ENCODE measurements around the gene ADAMTS6.

Gene ADAMTS6

DNA sequence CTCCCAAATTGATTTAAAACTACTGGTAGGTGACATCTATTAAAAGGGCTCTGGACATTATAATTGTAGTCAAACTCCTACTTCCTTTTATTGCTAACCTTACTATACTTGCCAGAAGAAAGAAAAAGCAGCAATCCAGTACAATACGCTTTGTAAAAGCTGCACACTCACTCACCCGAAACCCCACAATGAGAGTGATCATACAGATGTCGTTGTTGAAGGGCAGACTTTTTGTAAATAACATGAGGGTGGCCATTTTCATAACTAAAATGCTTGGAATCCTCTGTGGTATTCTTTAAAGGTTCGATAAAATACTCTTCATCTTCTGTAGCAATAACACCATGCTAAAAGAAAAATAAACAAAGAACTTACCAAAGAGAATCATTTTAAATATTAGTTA, 21.7 kb downstream of the ADAMTS6 start:
- TF ChIP-seq NFIC (IDR thresholded peaks at IDR 0.05): no peak
- TF ChIP-seq, protein P1, sequence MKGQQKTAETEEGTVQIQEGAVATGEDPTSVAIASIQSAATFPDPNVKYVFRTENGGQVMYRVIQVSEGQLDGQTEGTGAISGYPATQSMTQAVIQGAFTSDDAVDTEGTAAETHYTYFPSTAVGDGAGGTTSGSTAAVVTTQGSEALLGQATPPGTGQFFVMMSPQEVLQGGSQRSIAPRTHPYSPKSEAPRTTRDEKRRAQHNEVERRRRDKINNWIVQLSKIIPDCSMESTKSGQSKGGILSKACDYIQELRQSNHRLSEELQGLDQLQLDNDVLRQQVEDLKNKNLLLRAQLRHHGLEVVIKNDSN (IDR thresholded peaks at IDR 0.05): no peak
- no peak for TF ChIP-seq YY1 (IDR thresholded peaks at IDR 0.05; ENCODE audit: low read depth)
- TF ChIP-seq CEBPB (IDR thresholded peaks at IDR 0.05): no peak
- no peak for TF ChIP-seq FOXM1 (IDR thresholded peaks at IDR 0.05; ENCODE audit: borderline replicate concordance, low read depth)
- no peak for TF ChIP-seq RAD21 (IDR thresholded peaks at IDR 0.05; ENCODE audit: low read depth)
- TF ChIP-seq TCF12 (IDR thresholded peaks at IDR 0.05; ENCODE audit: low read depth): no peak
- TF ChIP-seq TAF1 (IDR thresholded peaks at IDR 0.05; ENCODE audit: low read depth): no peak
- TF ChIP-seq EP300 (IDR thresholded peaks at IDR 0.05; ENCODE audit: borderline replicate concordance): no peak
- TF ChIP-seq, protein P2, sequence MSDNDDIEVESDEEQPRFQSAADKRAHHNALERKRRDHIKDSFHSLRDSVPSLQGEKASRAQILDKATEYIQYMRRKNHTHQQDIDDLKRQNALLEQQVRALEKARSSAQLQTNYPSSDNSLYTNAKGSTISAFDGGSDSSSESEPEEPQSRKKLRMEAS (IDR thresholded peaks at IDR 0.05): no peak
- TF ChIP-seq EGR1 (IDR thresholded peaks at IDR 0.05): no peak
- TF ChIP-seq CREB1 (IDR thresholded peaks at IDR 0.05; ENCODE audit: low read depth): no peak
- TF ChIP-seq, protein P3, sequence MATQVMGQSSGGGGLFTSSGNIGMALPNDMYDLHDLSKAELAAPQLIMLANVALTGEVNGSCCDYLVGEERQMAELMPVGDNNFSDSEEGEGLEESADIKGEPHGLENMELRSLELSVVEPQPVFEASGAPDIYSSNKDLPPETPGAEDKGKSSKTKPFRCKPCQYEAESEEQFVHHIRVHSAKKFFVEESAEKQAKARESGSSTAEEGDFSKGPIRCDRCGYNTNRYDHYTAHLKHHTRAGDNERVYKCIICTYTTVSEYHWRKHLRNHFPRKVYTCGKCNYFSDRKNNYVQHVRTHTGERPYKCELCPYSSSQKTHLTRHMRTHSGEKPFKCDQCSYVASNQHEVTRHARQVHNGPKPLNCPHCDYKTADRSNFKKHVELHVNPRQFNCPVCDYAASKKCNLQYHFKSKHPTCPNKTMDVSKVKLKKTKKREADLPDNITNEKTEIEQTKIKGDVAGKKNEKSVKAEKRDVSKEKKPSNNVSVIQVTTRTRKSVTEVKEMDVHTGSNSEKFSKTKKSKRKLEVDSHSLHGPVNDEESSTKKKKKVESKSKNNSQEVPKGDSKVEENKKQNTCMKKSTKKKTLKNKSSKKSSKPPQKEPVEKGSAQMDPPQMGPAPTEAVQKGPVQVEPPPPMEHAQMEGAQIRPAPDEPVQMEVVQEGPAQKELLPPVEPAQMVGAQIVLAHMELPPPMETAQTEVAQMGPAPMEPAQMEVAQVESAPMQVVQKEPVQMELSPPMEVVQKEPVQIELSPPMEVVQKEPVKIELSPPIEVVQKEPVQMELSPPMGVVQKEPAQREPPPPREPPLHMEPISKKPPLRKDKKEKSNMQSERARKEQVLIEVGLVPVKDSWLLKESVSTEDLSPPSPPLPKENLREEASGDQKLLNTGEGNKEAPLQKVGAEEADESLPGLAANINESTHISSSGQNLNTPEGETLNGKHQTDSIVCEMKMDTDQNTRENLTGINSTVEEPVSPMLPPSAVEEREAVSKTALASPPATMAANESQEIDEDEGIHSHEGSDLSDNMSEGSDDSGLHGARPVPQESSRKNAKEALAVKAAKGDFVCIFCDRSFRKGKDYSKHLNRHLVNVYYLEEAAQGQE (IDR thresholded peaks at IDR 0.05; ENCODE audit: low read depth): no peak
- no peak for TF ChIP-seq TEAD4 (IDR thresholded peaks at IDR 0.05)
- no peak for TF ChIP-seq ZBTB7A (IDR thresholded peaks at IDR 0.05; ENCODE audit: low read depth)

DNA sequence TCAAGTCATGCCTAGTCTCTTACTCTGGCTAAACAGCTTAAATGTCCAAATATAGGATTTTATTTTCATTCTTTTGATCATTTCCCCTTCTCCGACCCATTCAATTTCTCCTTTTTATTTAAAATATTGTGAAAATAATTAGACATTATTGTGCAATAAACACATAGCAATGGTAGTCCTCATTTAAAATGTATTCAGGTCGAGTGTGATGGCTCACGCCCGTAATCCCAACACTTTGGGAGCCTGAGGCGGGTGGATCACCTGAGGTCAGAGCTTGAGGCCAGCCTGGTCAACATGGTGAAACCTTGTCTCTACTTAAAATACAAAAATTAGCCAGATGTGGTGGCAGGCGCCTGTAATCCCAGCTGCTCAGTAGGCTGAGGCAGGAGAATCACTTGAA, 26.7 kb downstream of the ADAMTS6 start:
- no peak for TF ChIP-seq TAF1 (IDR thresholded peaks at IDR 0.05; ENCODE audit: low read depth)
- no peak for TF ChIP-seq EP300 (IDR thresholded peaks at IDR 0.05; ENCODE audit: borderline replicate concordance)
- TF ChIP-seq CEBPB (IDR thresholded peaks at IDR 0.05): no peak
- TF ChIP-seq, protein P2 (IDR thresholded peaks at IDR 0.05): no peak
- TF ChIP-seq YY1 (IDR thresholded peaks at IDR 0.05; ENCODE audit: low read depth): no peak
- TF ChIP-seq TCF12 (IDR thresholded peaks at IDR 0.05; ENCODE audit: low read depth): no peak
- TF ChIP-seq NFIC (IDR thresholded peaks at IDR 0.05): no peak

DNA sequence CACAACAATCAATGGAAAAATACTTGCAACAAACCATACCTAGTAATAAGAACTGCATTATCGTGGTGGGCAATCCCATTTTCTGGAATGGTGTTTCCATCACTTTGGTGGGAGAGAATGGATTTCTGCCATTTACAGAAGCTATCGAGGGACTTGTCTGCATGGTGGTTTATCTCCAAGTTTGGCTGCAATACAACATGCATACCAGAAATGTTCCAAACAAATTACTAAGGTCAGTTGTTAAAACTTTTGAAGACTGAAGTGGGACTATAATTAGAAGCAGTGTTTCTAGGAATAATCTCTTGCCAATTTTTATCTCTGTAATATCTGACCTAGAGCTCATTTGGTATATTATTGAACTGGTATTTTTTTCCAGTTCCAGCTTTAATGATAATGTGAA, 30.3 kb downstream of the ADAMTS6 start:
- TF ChIP-seq CEBPB (IDR thresholded peaks at IDR 0.05): no peak
- no peak for TF ChIP-seq TEAD4 (IDR thresholded peaks at IDR 0.05)

DNA sequence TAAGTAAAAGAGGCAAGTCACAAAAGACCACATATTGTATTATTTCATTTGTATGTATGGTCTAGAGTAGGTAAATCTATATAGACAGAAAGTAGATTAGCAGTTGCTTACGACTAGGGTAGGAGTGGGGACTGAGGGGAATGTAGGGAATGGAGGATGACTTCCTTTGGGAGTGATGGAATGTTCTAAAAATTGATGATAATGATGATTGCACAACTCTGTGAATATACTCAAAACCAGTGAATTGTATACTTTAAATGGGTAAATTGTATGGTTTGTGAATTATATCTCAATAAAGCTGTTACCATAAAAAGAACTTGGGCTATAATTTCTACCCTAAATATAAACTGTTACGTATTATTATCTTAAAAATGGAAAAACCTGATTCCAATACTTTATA, 35.0 kb downstream of the ADAMTS6 start:
- TF ChIP-seq TEAD4 (IDR thresholded peaks at IDR 0.05) (no peak), ZBTB7A (IDR thresholded peaks at IDR 0.05; ENCODE audit: low read depth) (no peak), NFIC (IDR thresholded peaks at IDR 0.05) (no peak), RAD21 (IDR thresholded peaks at IDR 0.05; ENCODE audit: low read depth) (no peak), FOXM1 (IDR thresholded peaks at IDR 0.05; ENCODE audit: borderline replicate concordance, low read depth) (no peak), YY1 (IDR thresholded peaks at IDR 0.05; ENCODE audit: low read depth) (no peak), EP300 (IDR thresholded peaks at IDR 0.05; ENCODE audit: borderline replicate concordance) (no peak), CREB1 (IDR thresholded peaks at IDR 0.05; ENCODE audit: low read depth) (no peak), TCF12 (IDR thresholded peaks at IDR 0.05; ENCODE audit: low read depth) (no peak), EGR1 (IDR thresholded peaks at IDR 0.05) (no peak), CEBPB (IDR thresholded peaks at IDR 0.05) (no peak), TAF1 (IDR thresholded peaks at IDR 0.05; ENCODE audit: low read depth) (no peak)
- TF ChIP-seq, protein P1 (IDR thresholded peaks at IDR 0.05): no peak
- TF ChIP-seq, protein P3 (IDR thresholded peaks at IDR 0.05; ENCODE audit: low read depth): no peak
- TF ChIP-seq, protein P2 (IDR thresholded peaks at IDR 0.05): no peak

DNA sequence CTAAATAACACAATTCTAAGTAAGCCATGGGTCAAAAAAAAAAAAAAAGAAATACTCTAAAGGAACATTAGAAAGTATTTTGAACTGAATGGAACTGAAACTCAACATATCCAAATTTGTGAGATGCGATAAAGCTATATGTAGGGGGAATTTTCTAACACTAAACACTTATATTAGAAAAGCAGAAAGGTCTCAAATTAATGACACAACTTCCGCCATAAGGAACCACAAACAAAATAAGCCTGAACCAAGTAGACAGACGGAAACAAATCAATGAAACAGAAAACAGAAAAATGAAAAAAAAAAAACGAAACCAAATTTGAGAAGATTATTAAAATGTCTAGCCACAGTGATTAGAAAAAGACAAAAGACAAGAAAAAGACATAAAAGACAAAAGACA, 39.9 kb downstream of the ADAMTS6 start:
- no peak for TF ChIP-seq CREB1 (IDR thresholded peaks at IDR 0.05; ENCODE audit: low read depth)
- TF ChIP-seq, protein P1 (IDR thresholded peaks at IDR 0.05): no peak

DNA sequence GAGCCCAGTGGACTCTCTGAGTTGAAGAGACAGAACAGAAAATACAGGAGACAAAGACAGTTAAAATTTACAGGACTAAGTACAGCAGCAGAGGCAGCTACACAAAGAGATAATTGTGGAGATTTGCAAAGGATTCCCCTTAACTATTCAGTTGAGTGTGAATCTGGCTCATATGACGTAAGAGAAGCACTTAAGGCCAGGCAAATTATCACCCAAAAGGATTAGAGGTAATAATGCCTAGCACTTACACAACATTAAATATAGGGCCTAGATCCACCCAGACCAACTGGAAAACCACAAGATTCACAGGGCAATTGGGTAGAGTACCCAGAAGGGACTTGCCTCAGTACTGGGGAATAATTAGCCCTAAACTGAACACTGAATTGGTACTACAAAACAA, 41.3 kb downstream of the ADAMTS6 start:
- TF ChIP-seq TCF12 (IDR thresholded peaks at IDR 0.05; ENCODE audit: low read depth) (no peak), CREB1 (IDR thresholded peaks at IDR 0.05; ENCODE audit: low read depth) (no peak), TAF1 (IDR thresholded peaks at IDR 0.05; ENCODE audit: low read depth) (no peak), RAD21 (IDR thresholded peaks at IDR 0.05; ENCODE audit: low read depth) (no peak), EP300 (IDR thresholded peaks at IDR 0.05; ENCODE audit: borderline replicate concordance) (no peak), YY1 (IDR thresholded peaks at IDR 0.05; ENCODE audit: low read depth) (no peak), ZBTB7A (IDR thresholded peaks at IDR 0.05; ENCODE audit: low read depth) (no peak), NFIC (IDR thresholded peaks at IDR 0.05) (no peak), FOXM1 (IDR thresholded peaks at IDR 0.05; ENCODE audit: borderline replicate concordance, low read depth) (no peak), TEAD4 (IDR thresholded peaks at IDR 0.05) (no peak), EGR1 (IDR thresholded peaks at IDR 0.05) (no peak), CEBPB (IDR thresholded peaks at IDR 0.05) (no peak)
- TF ChIP-seq, protein P3 (IDR thresholded peaks at IDR 0.05; ENCODE audit: low read depth): no peak
- TF ChIP-seq, protein P1 (IDR thresholded peaks at IDR 0.05): no peak
- TF ChIP-seq, protein P2 (IDR thresholded peaks at IDR 0.05): no peak

Data from Ishikawa (cell line).